Activated effector memory CD4-positive, alpha-beta T cell treated with anti-CD3 and anti-CD28 coated beads, Interleukin-2, amount 50 U/mL, for 16 hours (primary cell): ENCODE measurements around the gene GRPR.
"Not testable (repeated sequence)": the region's sequence is repeated elsewhere in the genome, so short reads cannot be mapped to it uniquely, and the experiment has no call there.

ENCODE experiments used
- DNase-seq: peaks from one replicate; pipeline ENCODE4 v3.0.0-alpha.2; 2020

The GRPR gene

GRCh38 chrX:16138108-16138427 is 14.7 kb downstream of the GRPR start:
- no peak for DNase-seq

GRCh38 chrX:16140448-16140847 is 17.1 kb downstream of the GRPR start:
- DNase-seq = no peak

- DNase-seq = no peak
These were observed 17.6 kb downstream of the GRPR start for GRCh38 chrX:16140983-16141382.

GRCh38 chrX:16141422-16142245 is 18.3 kb downstream of the GRPR start:
- no peak for DNase-seq

- no peak for DNase-seq
These were observed 18.8 kb downstream of the GRPR start for GRCh38 chrX:16142246-16142558.

GRCh38 chrX:16143968-16144367 is 20.6 kb downstream of the GRPR start:
- no peak for DNase-seq

GRCh38 chrX:16144420-16144819 is 21.1 kb downstream of the GRPR start:
- no peak for DNase-seq

- DNase-seq = not testable (repeated sequence)
These were observed 21.7 kb downstream of the GRPR start for GRCh38 chrX:16145093-16145492.

- DNase-seq = no peak
These were observed 22.3 kb downstream of the GRPR start for GRCh38 chrX:16145656-16146055.

- no peak for DNase-seq
These were observed 25.5 kb downstream of the GRPR start for GRCh38 chrX:16148896-16149295.

- DNase-seq = no peak
These were observed 32.3 kb downstream of the GRPR start for GRCh38 chrX:16155581-16156096.

GRCh38 chrX:16156692-16157331 is 33.4 kb downstream of the GRPR start:
- no peak for DNase-seq

GRCh38 chrX:16160729-16161128 is 37.4 kb downstream of the GRPR start:
- DNase-seq = no peak

- not testable (repeated sequence) for DNase-seq
These were observed 37.8 kb downstream of the GRPR start for GRCh38 chrX:16161173-16161572.

GRCh38 chrX:16162391-16162790 is 39.0 kb downstream of the GRPR start:
- no peak for DNase-seq

- DNase-seq = no peak
These were observed 41.4 kb downstream of the GRPR start for GRCh38 chrX:16164748-16165147.

- DNase-seq = no peak
These were observed 43.8 kb downstream of the GRPR start, which contains the start of gene MAGEB17 for GRCh38 chrX:16167181-16167580. Gene MAGEB17 (plus strand): TSS chrX:16167481. CDS start chrX:16170383, 2,902 bp downstream.

- no peak for DNase-seq
These were observed 47.7 kb downstream of the GRPR start for GRCh38 chrX:16171039-16171438.

- DNase-seq = no peak
These were observed 48.6 kb downstream of the GRPR start for GRCh38 chrX:16171944-16172343.

GRCh38 chrX:16172391-16172790 is 49.0 kb downstream of the GRPR start:
- DNase-seq = no peak

- no peak for DNase-seq
These were observed 52.1 kb downstream of the GRPR start for GRCh38 chrX:16175329-16176061.

GRCh38 chrX:16177260-16177659 is 53.9 kb downstream of the GRPR start:
- no peak for DNase-seq

- not testable (repeated sequence) for DNase-seq
These were observed 60.5 kb downstream of the GRPR start for GRCh38 chrX:16183843-16184242.

- DNase-seq = no peak
These were observed 62.4 kb downstream of the GRPR start for GRCh38 chrX:16185725-16186136.
